Muscle layer of colon (tissue), 2 donors: ENCODE results near the gene TTC9B.

Experiments used
- H3K27ac ChIP-seq: one replicate; pipeline ENCODE4 v1.7.0; 2013; ENCODE audit warnings: low read depth, mild to moderate bottlenecking, low read length, moderate library complexity
- H3K27me3 ChIP-seq, 2 donors: one replicate each; pipeline ENCODE4 v1.7.0; 2013; ENCODE audit warnings: low read length in 2 of 2, mild to moderate bottlenecking in 2 of 2; ENCODE audit not compliant: insufficient read depth in 2 of 2, control insufficient read depth in 1 of 2
- H3K36me3 ChIP-seq: one replicate; pipeline ENCODE4 v1.7.0; 2013; ENCODE audit warnings: mild to moderate bottlenecking, low read length; ENCODE audit not compliant: insufficient read depth
- H3K4me1 ChIP-seq: one replicate; pipeline ENCODE4 v1.7.0; 2013; ENCODE audit warnings: mild to moderate bottlenecking, low read length; ENCODE audit not compliant: insufficient read depth
- H3K4me3 ChIP-seq, 2 donors: one replicate each; pipeline ENCODE4 v1.7.0; 2013; ENCODE audit warnings: low read length in 2 of 2, low read depth in 1 of 2, mild to moderate bottlenecking in 1 of 2, moderate library complexity in 1 of 2
- H3K9ac ChIP-seq: one replicate; pipeline ENCODE4 v1.7.0; 2013; ENCODE audit warnings: low read length
- H3K9me3 ChIP-seq: one replicate; pipeline ENCODE4 v1.7.0; 2013; ENCODE audit warnings: mild to moderate bottlenecking, low read length
- donor health status: abdominal sarcoma.
- donor health status: Adenocarcinoma of cecum.

TTC9B gene

GRCh38 chr19:40257096-40257517, 38.9 kb upstream of the TTC9B start:
- H3K9me3 ChIP-seq, result no peaks in the 10 kb centered on the region
- H3K36me3 ChIP-seq, result peaks cover 31% of the 10 kb centered on the region
- no peak overlapping the region for H3K27ac ChIP-seq
- peaks cover 10% of the 10 kb centered on the region for H3K4me1 ChIP-seq
- H3K27me3 ChIP-seq, result no peaks in the 10 kb centered on the region
- no peak overlapping the region for H3K9ac ChIP-seq
- no peak overlapping the region for H3K4me3 ChIP-seq

GRCh38 chr19:40256512-40256911, 38.3 kb upstream of the TTC9B start:
- Histone ChIP-seq H3K27me3 (no peaks in the 10 kb centered on the region), H3K4me3 (no peak overlapping the region), H3K9ac (no peak overlapping the region), H3K27ac (no peak overlapping the region), H3K36me3 (peaks cover 31% of the 10 kb centered on the region), H3K4me1 (peaks cover 10% of the 10 kb centered on the region), H3K9me3 (no peaks in the 10 kb centered on the region)

- no peak overlapping the region for H3K27ac ChIP-seq
- H3K9me3 ChIP-seq, result no peaks in the 10 kb centered on the region
- H3K4me1 ChIP-seq, result peaks cover 10% of the 10 kb centered on the region
- no peak overlapping the region for H3K4me3 ChIP-seq
- peaks cover 31% of the 10 kb centered on the region for H3K36me3 ChIP-seq
- no peaks in the 10 kb centered on the region for H3K27me3 ChIP-seq
- no peak overlapping the region for H3K9ac ChIP-seq
These were observed 37.5 kb upstream of the TTC9B start for GRCh38 chr19:40255619-40256166.

DNA sequence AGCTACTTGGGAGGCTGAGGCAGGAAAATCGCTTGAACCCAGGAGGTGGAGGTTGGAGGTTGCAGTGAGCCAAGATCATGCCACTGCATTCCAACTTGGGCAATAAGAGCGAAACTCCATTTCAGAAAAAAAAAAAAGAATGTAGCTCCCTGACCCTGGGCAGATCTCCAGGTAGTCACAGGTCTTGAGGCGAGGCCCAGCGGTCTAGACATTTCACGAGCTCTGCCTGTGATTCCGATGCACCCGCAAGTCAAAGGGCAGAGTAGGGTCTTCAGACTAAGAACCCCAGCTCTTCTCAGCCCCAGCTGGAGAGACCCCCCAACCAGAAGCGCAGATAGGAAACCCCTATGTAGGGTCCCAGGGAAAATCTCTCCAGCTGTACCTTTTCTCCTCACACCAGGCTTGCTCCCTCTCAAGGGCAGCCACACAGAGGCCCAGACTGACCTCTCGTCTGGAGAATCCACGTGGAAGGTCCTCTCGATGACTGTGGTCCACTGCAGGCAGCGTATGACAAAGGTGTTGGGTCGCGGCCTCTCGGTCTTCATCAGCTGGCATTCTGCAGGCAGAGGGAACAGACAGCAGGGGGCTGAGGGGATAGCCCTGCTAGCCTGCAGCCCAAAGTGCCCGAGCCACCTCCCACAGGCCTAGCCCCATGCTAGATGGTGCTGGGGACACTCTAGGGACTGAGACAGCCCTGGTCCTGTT, 36.7 kb upstream of the TTC9B start:
- H3K36me3 ChIP-seq, result peaks cover 31% of the 10 kb centered on the region
- H3K4me3 ChIP-seq, result no peak overlapping the region
- H3K4me1 ChIP-seq, result peaks cover 10% of the 10 kb centered on the region
- no peak overlapping the region for H3K9ac ChIP-seq
- H3K27me3 ChIP-seq, result no peaks in the 10 kb centered on the region
- H3K9me3 ChIP-seq, result no peaks in the 10 kb centered on the region
- no peak overlapping the region for H3K27ac ChIP-seq

- Histone ChIP-seq H3K4me3 (no peak overlapping the region), H3K27ac (no peak overlapping the region), H3K4me1 (peaks cover 10% of the 10 kb centered on the region), H3K9me3 (no peaks in the 10 kb centered on the region), H3K9ac (no peak overlapping the region), H3K36me3 (peaks cover 31% of the 10 kb centered on the region), H3K27me3 (no peaks in the 10 kb centered on the region)
These were observed 35.5 kb upstream of the TTC9B start for GRCh38 chr19:40253611-40254092.

DNA sequence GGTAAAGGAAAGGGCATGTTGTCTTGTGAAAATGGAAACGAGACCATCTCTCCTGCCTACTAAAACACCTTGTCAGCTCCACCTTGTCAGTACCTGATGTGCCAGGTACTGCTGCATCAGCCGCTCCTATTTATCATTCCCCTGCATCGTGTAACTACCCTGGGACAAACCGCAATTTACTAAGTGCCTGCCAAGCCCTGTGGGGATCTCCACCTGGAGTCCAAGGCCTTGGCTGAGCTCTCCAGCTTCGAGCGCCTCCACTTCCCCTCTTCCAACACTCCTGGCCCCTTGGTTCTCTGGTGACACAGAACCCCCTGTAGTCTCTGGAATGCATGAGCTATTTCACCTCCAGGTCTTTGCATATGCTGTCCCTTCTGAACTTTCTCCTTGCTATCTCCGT, 34.2 kb upstream of the TTC9B start:
- H3K4me1 ChIP-seq, result peaks cover 10% of the 10 kb centered on the region
- H3K9me3 ChIP-seq, result no peaks in the 10 kb centered on the region
- no peak overlapping the region for H3K9ac ChIP-seq
- H3K4me3 ChIP-seq, result no peak overlapping the region
- no peak overlapping the region for H3K27ac ChIP-seq
- no peaks in the 10 kb centered on the region for H3K27me3 ChIP-seq
- peaks cover 31% of the 10 kb centered on the region for H3K36me3 ChIP-seq

DNA sequence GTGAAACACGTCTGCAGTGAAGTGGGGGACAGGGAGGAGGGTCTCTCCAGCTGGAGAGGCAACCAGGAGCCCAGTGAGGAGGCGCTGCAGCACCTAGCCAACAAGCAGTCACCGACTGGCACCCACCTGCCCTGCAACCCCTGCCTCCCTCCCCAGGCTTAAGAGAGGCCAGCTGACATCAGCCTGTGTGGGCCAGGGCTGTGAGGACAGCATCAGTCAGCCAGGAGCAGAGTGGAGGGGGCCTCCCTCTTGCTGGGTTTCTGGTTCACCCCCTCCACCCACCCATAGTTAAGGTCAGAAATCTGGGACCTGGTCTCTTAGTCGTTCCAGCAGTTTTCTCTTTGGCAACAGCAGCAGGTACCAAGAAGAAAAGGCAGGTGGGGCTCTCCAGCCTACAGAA, 33.8 kb upstream of the TTC9B start:
- Histone ChIP-seq H3K27ac (no peak overlapping the region), H3K9ac (no peak overlapping the region), H3K9me3 (no peaks in the 10 kb centered on the region), H3K4me1 (peaks cover 10% of the 10 kb centered on the region), H3K27me3 (no peaks in the 10 kb centered on the region), H3K36me3 (peaks cover 31% of the 10 kb centered on the region), H3K4me3 (no peak overlapping the region)

GRCh38 chr19:40251244-40251643, 33.1 kb upstream of the TTC9B start:
- no peak overlapping the region for H3K27ac ChIP-seq
- H3K9ac ChIP-seq, result no peak overlapping the region
- no peaks in the 10 kb centered on the region for H3K27me3 ChIP-seq
- H3K36me3 ChIP-seq, result peaks cover 23% of the 10 kb centered on the region
- H3K4me3 ChIP-seq, result no peak overlapping the region
- H3K9me3 ChIP-seq, result no peaks in the 10 kb centered on the region
- peaks cover 10% of the 10 kb centered on the region for H3K4me1 ChIP-seq

DNA sequence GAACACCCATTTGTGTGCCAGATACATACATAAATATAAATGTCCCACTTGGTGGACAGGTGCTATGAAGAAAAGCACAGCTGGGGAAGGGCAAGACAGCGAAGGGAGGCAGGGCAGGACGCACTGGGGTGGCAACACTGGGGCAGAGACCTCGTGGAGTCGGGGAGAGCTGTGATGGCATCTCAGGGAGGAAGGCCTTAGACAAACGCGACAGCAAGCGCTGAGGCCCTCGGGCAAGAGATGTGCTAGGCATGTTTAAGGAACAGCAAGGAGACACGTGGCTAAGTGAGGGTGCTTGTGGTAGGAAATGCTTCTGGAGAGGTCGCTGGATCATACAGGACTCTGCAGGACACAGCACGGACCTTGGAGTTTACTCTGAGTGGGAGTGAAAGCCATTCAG, 31.6 kb upstream of the TTC9B start:
- Histone ChIP-seq H3K4me1 (peaks cover 10% of the 10 kb centered on the region), H3K4me3 (no peak overlapping the region), H3K9me3 (no peaks in the 10 kb centered on the region), H3K36me3 (peaks cover 9% of the 10 kb centered on the region), H3K27me3 (no peaks in the 10 kb centered on the region), H3K27ac (no peak overlapping the region), H3K9ac (no peak overlapping the region)

DNA sequence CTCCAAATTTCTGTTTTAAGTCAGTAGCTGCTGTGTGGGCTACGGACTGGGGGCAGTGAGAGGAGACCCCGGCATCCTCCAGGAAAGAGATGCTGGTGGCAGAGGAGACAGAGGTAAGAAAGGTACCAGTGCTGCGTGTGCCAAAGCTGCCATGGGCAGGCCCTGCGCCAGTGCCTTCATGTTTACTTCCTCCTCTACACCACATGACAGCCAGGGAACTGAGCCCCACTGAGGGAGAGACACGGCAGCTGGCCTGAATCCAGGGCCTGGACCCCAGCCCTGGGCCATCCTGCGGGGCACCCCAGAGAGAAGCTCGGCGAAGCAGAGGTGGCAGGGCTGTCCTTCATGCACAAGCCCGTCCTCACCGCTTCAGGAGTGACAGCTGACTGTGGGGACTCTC, 31.0 kb upstream of the TTC9B start:
- H3K36me3 ChIP-seq, result peaks cover 7% of the 10 kb centered on the region

GRCh38 chr19:40247735-40248262, 29.6 kb upstream of the TTC9B start:
- no peaks in the 10 kb centered on the region for H3K27me3 ChIP-seq
- no peak overlapping the region for H3K9ac ChIP-seq
- no peaks in the 10 kb centered on the region for H3K4me1 ChIP-seq
- no peak overlapping the region for H3K4me3 ChIP-seq
- H3K36me3 ChIP-seq, result no peaks in the 10 kb centered on the region
- no peaks in the 10 kb centered on the region for H3K9me3 ChIP-seq
- no peak overlapping the region for H3K27ac ChIP-seq

More for the DNA sequence above, 31.0 kb upstream of the TTC9B start:
- Histone ChIP-seq H3K9ac (no peak overlapping the region), H3K4me1 (peaks cover 10% of the 10 kb centered on the region), H3K9me3 (no peaks in the 10 kb centered on the region), H3K4me3 (no peak overlapping the region), H3K27ac (no peak overlapping the region), H3K27me3 (no peaks in the 10 kb centered on the region)

GRCh38 chr19:40247178-40247577, 29.0 kb upstream of the TTC9B start:
- Histone ChIP-seq H3K36me3 (peaks cover 2% of the 10 kb centered on the region), H3K4me3 (no peak overlapping the region), H3K27me3 (no peaks in the 10 kb centered on the region), H3K9ac (no peak overlapping the region), H3K9me3 (no peaks in the 10 kb centered on the region), H3K4me1 (no peaks in the 10 kb centered on the region), H3K27ac (no peak overlapping the region)
